Neural cell (in vitro differentiated cells): ENCODE data around the gene ZNF503. TPM values are rescaled to one million over a fixed set of nuclear protein-coding genes. Genes with fewer than 3 reads are reported as not detected.

Experiments used
- H2AFZ ChIP-seq: fragments of 200-600, 300-800 bp; sonication (generic), shearing (Covaris generic); 2 replicates; pipeline ENCODE4 v1.6.0; 2014; ENCODE audit warnings: low read depth, mild to moderate bottlenecking, antibody characterized with exemption, low read length, moderate library complexity
- H3F3A ChIP-seq: fragments of 200-600 bp; shearing (Covaris generic); 2 replicates; pipeline ENCODE4 v1.6.1; 2016; ENCODE audit warnings: mild to moderate bottlenecking, moderate library complexity, mixed read lengths, antibody characterized with exemption, low read length; ENCODE audit not compliant: insufficient read depth, poor library complexity, severe bottlenecking
- H3K27ac ChIP-seq: fragments of 200-600, 300-800 bp; sonication (generic), shearing (Covaris generic); 2 replicates; pipeline ENCODE4 v1.5.1; 2014; ENCODE audit warnings: mild to moderate bottlenecking, low read length, moderate library complexity
- H3K27me3 ChIP-seq: fragments of 300-800, 200-600 bp; sonication (generic), shearing (Covaris generic); 2 replicates; pipeline ENCODE4 v1.6.0; 2014; ENCODE audit warnings: mild to moderate bottlenecking, low read depth, low read length, moderate library complexity; ENCODE audit not compliant: insufficient read depth
- H3K36me3 ChIP-seq: fragments of 300-800, 200-600 bp; sonication (generic), shearing (Covaris generic); 2 replicates; pipeline ENCODE4 v1.5.1; 2014; ENCODE audit warnings: mild to moderate bottlenecking, antibody characterized with exemption, low read length, moderate library complexity; ENCODE audit not compliant: insufficient read depth
- H3K4me2 ChIP-seq: fragments of 300-800, 200-600 bp; sonication (generic), shearing (Covaris generic); 2 replicates; pipeline ENCODE4 v1.6.0; 2014; ENCODE audit warnings: mild to moderate bottlenecking, low read length
- H3K4me3 ChIP-seq: fragments of 300-800, 200-600 bp; sonication (generic), shearing (Covaris generic); 2 replicates; pipeline ENCODE4 v1.5.1; 2014; ENCODE audit warnings: mild to moderate bottlenecking, low read length, moderate library complexity
- H3K79me2 ChIP-seq: fragments of 200-600 bp; shearing (Covaris generic); replicated peaks from 2 replicates; pipeline ENCODE4 v1.6.0; 2014; ENCODE audit warnings: mild to moderate bottlenecking, low read length, moderate library complexity; ENCODE audit not compliant: insufficient read depth
- H3K9ac ChIP-seq: fragments of 300-800, 200-600 bp; sonication (generic), shearing (Covaris generic); 2 replicates; pipeline ENCODE4 v1.6.1; 2016; ENCODE audit warnings: mild to moderate bottlenecking, low read length, mixed read lengths
- H3K9me2 ChIP-seq: fragments of 200-600 bp; shearing (Covaris generic); 2 replicates; pipeline ENCODE4 v1.6.1; 2016; ENCODE audit warnings: mild to moderate bottlenecking, low read length, mixed read lengths; ENCODE audit not compliant: insufficient read depth
- H3K9me3 ChIP-seq: fragments of 200-600, 300-800 bp; sonication (generic), shearing (Covaris generic); 2 replicates; pipeline ENCODE4 v1.6.1; 2016; ENCODE audit warnings: mild to moderate bottlenecking, mixed run types, low read length, moderate library complexity, mixed read lengths
- H4K20me1 ChIP-seq: fragments of 200-600 bp; shearing (Covaris generic); 2 replicates; pipeline ENCODE4 v1.6.1; 2016; ENCODE audit warnings: mild to moderate bottlenecking, mixed run types; ENCODE audit not compliant: insufficient read depth
- EP300 ChIP-seq: fragments of 450-650 bp; conservative IDR thresholded peaks from 2 replicates; pipeline ENCODE4 v1.6.1; 2014; ENCODE audit warnings: antibody characterized with exemption, mild to moderate bottlenecking, moderate library complexity; ENCODE audit not compliant: poor library complexity, severe bottlenecking
- EZH2 ChIP-seq: fragments of 200-600, 300-800 bp; shearing (Covaris generic), sonication (generic); IDR thresholded peaks from 2 replicates; pipeline ENCODE4 v1.6.1; 2014; ENCODE audit warnings: antibody characterized with exemption, low read length, borderline replicate concordance, mild to moderate bottlenecking; ENCODE audit not compliant: insufficient read depth, poor library complexity, severe bottlenecking
- MXI1 ChIP-seq: fragments of 450-650 bp; conservative IDR thresholded peaks from 2 replicates; pipeline ENCODE4 v1.6.1; 2014; ENCODE audit warnings: antibody characterized with exemption, mild to moderate bottlenecking; ENCODE audit not compliant: poor library complexity, severe bottlenecking
- POLR2AphosphoS5 ChIP-seq: IDR thresholded peaks from 2 replicates; pipeline ENCODE4 v1.6.1; 2012
- RAD21 ChIP-seq: fragments of 450-650 bp; conservative IDR thresholded peaks from 2 replicates; pipeline ENCODE4 v1.6.1; 2014; ENCODE audit warnings: antibody characterized with exemption, mild to moderate bottlenecking, moderate library complexity
- SMC3 ChIP-seq: fragments of 450-650 bp; conservative IDR thresholded peaks from 2 replicates; pipeline ENCODE4 v1.6.1; 2014; ENCODE audit warnings: antibody characterized with exemption, mild to moderate bottlenecking, moderate library complexity; ENCODE audit not compliant: poor library complexity
- TAF1 ChIP-seq: IDR thresholded peaks from 2 replicates; pipeline ENCODE4 v1.6.1; 2012; ENCODE audit warnings: low read depth
- polyA plus RNA-seq: library from polyadenylated mRNA; depleted of rRNA; stranded (reverse); fragments of >200 nt; gene quantifications from 2 replicates; pipeline ENCODE4 v1.2.3, GENCODE V29; 2014
- TF ChIP-seq, protein P1 (sequence below): fragments of 450-650 bp; IDR thresholded peaks from 2 replicates; pipeline ENCODE4 v1.5.1; 2014; ENCODE audit warnings: antibody characterized with exemption, mild to moderate bottlenecking, moderate library complexity; ENCODE audit not compliant: poor library complexity, severe bottlenecking
- TF ChIP-seq, protein P2 (sequence below): IDR thresholded peaks from 2 replicates; pipeline ENCODE4 v1.6.1; 2012; ENCODE audit warnings: borderline replicate concordance

Gene ZNF503
- polyA plus RNA-seq, 1 donor from 2014 or later = 41.4 TPM

DNA sequence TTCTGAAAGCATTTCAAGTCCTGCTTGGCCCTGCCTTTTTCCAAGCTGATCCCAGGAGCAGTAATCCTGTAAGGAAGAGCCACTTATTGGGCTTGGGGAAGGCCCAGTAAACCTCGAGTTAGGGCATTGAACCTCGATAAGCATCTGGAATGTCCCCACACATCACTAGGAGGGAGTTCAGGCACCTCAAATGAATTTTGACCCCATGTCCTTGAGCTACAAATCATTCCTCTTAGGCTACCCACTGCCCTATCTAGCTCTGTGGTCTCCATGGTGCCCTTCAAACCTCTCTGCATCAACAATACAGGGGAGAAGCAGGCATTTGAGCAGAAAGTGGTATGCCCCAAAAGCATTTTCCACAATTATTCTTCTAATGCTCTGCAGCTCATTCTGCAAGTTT lies 33.7 kb downstream of the ZNF503 start:
- H3K27me3 ChIP-seq = no peaks in the 10 kb centered on the region
- no peaks in the 10 kb centered on the region for H3K36me3 ChIP-seq
- no peaks in the 10 kb centered on the region for H4K20me1 ChIP-seq
- H2AFZ ChIP-seq = no peak overlapping the region
- H3K9me2 ChIP-seq = no peaks in the 10 kb centered on the region
- no peak for TF ChIP-seq MXI1
- TF ChIP-seq, protein P1, sequence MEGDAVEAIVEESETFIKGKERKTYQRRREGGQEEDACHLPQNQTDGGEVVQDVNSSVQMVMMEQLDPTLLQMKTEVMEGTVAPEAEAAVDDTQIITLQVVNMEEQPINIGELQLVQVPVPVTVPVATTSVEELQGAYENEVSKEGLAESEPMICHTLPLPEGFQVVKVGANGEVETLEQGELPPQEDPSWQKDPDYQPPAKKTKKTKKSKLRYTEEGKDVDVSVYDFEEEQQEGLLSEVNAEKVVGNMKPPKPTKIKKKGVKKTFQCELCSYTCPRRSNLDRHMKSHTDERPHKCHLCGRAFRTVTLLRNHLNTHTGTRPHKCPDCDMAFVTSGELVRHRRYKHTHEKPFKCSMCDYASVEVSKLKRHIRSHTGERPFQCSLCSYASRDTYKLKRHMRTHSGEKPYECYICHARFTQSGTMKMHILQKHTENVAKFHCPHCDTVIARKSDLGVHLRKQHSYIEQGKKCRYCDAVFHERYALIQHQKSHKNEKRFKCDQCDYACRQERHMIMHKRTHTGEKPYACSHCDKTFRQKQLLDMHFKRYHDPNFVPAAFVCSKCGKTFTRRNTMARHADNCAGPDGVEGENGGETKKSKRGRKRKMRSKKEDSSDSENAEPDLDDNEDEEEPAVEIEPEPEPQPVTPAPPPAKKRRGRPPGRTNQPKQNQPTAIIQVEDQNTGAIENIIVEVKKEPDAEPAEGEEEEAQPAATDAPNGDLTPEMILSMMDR = no peak
- no peak for TF ChIP-seq POLR2AphosphoS5
- no peak for TF ChIP-seq EZH2
- no peak for TF ChIP-seq RAD21
- no peak for TF ChIP-seq SMC3
- no peak for TF ChIP-seq EP300
- no peak for TF ChIP-seq TAF1
- TF ChIP-seq, protein P2, sequence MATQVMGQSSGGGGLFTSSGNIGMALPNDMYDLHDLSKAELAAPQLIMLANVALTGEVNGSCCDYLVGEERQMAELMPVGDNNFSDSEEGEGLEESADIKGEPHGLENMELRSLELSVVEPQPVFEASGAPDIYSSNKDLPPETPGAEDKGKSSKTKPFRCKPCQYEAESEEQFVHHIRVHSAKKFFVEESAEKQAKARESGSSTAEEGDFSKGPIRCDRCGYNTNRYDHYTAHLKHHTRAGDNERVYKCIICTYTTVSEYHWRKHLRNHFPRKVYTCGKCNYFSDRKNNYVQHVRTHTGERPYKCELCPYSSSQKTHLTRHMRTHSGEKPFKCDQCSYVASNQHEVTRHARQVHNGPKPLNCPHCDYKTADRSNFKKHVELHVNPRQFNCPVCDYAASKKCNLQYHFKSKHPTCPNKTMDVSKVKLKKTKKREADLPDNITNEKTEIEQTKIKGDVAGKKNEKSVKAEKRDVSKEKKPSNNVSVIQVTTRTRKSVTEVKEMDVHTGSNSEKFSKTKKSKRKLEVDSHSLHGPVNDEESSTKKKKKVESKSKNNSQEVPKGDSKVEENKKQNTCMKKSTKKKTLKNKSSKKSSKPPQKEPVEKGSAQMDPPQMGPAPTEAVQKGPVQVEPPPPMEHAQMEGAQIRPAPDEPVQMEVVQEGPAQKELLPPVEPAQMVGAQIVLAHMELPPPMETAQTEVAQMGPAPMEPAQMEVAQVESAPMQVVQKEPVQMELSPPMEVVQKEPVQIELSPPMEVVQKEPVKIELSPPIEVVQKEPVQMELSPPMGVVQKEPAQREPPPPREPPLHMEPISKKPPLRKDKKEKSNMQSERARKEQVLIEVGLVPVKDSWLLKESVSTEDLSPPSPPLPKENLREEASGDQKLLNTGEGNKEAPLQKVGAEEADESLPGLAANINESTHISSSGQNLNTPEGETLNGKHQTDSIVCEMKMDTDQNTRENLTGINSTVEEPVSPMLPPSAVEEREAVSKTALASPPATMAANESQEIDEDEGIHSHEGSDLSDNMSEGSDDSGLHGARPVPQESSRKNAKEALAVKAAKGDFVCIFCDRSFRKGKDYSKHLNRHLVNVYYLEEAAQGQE = no peak
- no peak overlapping the region for H3K9ac ChIP-seq
- no peak overlapping the region for H3K27ac ChIP-seq
- H3K4me2 ChIP-seq = no peak overlapping the region
- H3K9me3 ChIP-seq = no peaks in the 10 kb centered on the region
- H3K4me3 ChIP-seq = no peak overlapping the region
- H3K79me2 ChIP-seq = no peaks in the 10 kb centered on the region
- no peaks in the 10 kb centered on the region for H3F3A ChIP-seq

DNA sequence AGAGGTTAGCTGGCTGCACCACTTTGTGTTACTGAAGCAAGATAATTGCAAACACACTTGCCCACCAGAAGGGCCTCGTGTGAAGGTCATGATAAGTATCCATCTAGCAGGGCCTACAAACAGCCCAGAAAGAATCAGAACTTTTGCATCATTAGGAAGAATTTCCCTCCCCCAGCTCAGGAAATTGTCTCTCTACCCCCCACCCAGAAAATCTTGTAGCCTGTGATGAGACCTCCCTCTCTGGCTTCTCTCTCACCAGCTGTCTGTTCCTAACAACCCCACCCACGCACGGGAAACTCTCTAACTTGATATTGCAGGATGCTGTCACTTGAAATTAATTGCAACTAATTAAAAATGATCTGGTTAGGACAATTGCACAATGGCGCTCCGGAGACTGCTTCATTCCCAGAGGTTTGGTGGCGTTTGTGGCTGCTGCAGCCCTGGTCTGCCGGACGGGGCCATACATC lies 34.5 kb downstream of the ZNF503 start:
- no peak overlapping the region for H3K4me2 ChIP-seq
- TF ChIP-seq EP300 = no peak
- TF ChIP-seq SMC3 = no peak
- TF ChIP-seq, protein P2 = no peak
- TF ChIP-seq EZH2 = no peak
- TF ChIP-seq MXI1 = no peak
- no peak for TF ChIP-seq RAD21
- no peak for TF ChIP-seq POLR2AphosphoS5
- TF ChIP-seq, protein P1 = no peak
- TF ChIP-seq TAF1 = no peak
- no peaks in the 10 kb centered on the region for H3K36me3 ChIP-seq
- no peaks in the 10 kb centered on the region for H3K9me3 ChIP-seq
- H2AFZ ChIP-seq = no peak overlapping the region
- H3K9me2 ChIP-seq = no peaks in the 10 kb centered on the region
- no peaks in the 10 kb centered on the region for H4K20me1 ChIP-seq
- H3K27me3 ChIP-seq = no peaks in the 10 kb centered on the region
- H3K9ac ChIP-seq = no peak overlapping the region
- no peak overlapping the region for H3K4me3 ChIP-seq
- no peak overlapping the region for H3K27ac ChIP-seq
- no peaks in the 10 kb centered on the region for H3K79me2 ChIP-seq
- no peaks in the 10 kb centered on the region for H3F3A ChIP-seq
